Coronary artery (tissue), 2 donors: ENCODE results near the gene SYNE1.

ENCODE experiments used
- DNase-seq: peaks from one replicate; pipeline ENCODE4 v3.0.0-alpha.2; 2017; ENCODE audit warnings: low spot score
- H3K27ac ChIP-seq, 2 donors: fragments of 200-600 bp; sonication (generic); one replicate each; pipeline ENCODE4 v1.5.1; 2016 to 2019
- H3K4me3 ChIP-seq: fragments of 200-600 bp; sonication (generic); 2 replicates; pipeline ENCODE4 v1.5.1; 2016; ENCODE audit warnings: mild to moderate bottlenecking, moderate library complexity
- CTCF ChIP-seq: fragments of 200-600 bp; sonication (generic); IDR thresholded peaks from one replicate; pipeline ENCODE4 v1.5.1; 2019; ENCODE audit warnings: antibody characterized with exemption

The SYNE1 gene

GRCh38 chr6:152173321-152173720 lies 463.8 kb downstream of the SYNE1 start:
- DNase-seq, result no peak
- H3K4me3 ChIP-seq, result no peak overlapping the region
- TF ChIP-seq CTCF, result no peak
- no peak overlapping the region for H3K27ac ChIP-seq

- no peak for TF ChIP-seq CTCF
- Histone ChIP-seq H3K27ac (peak overlapping the region; percentile 4 to 21), H3K4me3 (no peak overlapping the region)
- no peak for DNase-seq
These were observed 466.2 kb downstream of the SYNE1 start for GRCh38 chr6:152170702-152171667.

- H3K4me3 ChIP-seq, result no peak overlapping the region
- peak overlapping the region in 1 of 2 donors; percentile 9 for H3K27ac ChIP-seq
- no peak for TF ChIP-seq CTCF
- DNase-seq, result no peak
These were observed 466.9 kb downstream of the SYNE1 start for GRCh38 chr6:152170313-152170701.

- no peak overlapping the region for H3K4me3 ChIP-seq
- DNase-seq, result no peak
- TF ChIP-seq CTCF, result no peak
- H3K27ac ChIP-seq, result peak overlapping the region; percentile 46 to 51
These were observed 469.2 kb downstream of the SYNE1 start for GRCh38 chr6:152167641-152168603.

- no peak for DNase-seq
- H3K27ac ChIP-seq, result no peak overlapping the region
- H3K4me3 ChIP-seq, result no peak overlapping the region
- no peak for TF ChIP-seq CTCF
These were observed 470.3 kb downstream of the SYNE1 start for GRCh38 chr6:152166897-152167296.

DNA sequence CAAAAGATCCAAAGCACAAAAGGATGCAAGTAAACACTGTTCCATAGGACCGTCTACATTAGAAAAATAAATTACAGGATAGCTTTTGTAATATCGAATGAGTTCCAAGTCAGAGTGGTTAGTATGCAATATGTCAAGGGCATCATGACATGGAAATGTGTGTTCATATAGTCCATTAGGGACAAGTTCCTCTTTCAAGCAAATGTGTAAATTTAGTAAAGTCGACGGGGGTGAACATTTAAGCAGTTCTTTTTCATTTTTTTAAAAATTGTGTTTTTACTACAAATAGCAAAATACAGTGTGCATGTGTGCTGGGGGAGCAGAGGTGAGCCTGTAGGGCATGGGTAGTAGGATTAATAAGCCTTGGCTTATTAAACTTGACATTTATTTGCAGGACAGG lies 470.7 kb downstream of the SYNE1 start:
- DNase-seq, result no peak
- H3K4me3 ChIP-seq, result no peak overlapping the region
- no peak for TF ChIP-seq CTCF
- no peak overlapping the region for H3K27ac ChIP-seq
